ENCODE data around the gene SLC10A3.

Gene SLC10A3

GRCh38 chrX:154490414-154491083 lies at the start of gene SLC10A3:
Gene SLC10A3 (minus strand): TSS chrX:154490629. CDS start chrX:154488940, 1,689 bp downstream.
- DNase-seq (ENCODE audit: low read depth) = peak; percentile 79

- no peak for DNase-seq (ENCODE audit: low read depth)
Measured at GRCh38 chrX:154539077-154539476, 48.6 kb upstream of the SLC10A3 start.

GRCh38 chrX:154535892-154536291 lies 45.5 kb upstream of the SLC10A3 start:
- DNase-seq (ENCODE audit: low read depth) = no peak

- peak; percentile 59 for DNase-seq (ENCODE audit: low read depth)
Measured at GRCh38 chrX:154534526-154535322, 44.3 kb upstream of the SLC10A3 start.

GRCh38 chrX:154532690-154533089 lies 42.3 kb upstream of the SLC10A3 start:
- no peak for DNase-seq (ENCODE audit: low read depth)

GRCh38 chrX:154531626-154532025 lies 41.2 kb upstream of the SLC10A3 start:
- DNase-seq (ENCODE audit: low read depth) = no peak

- DNase-seq (ENCODE audit: low read depth) = no peak
Measured at GRCh38 chrX:154530286-154530685, 39.9 kb upstream of the SLC10A3 start.

- no peak for DNase-seq (ENCODE audit: low read depth)
Measured at GRCh38 chrX:154529206-154529612, 38.8 kb upstream of the SLC10A3 start.

GRCh38 chrX:154526901-154527675 lies 36.7 kb upstream of the SLC10A3 start:
- DNase-seq (ENCODE audit: low read depth) = peak; percentile 58

GRCh38 chrX:154525606-154526490 lies 35.4 kb upstream of the SLC10A3 start:
- no peak for DNase-seq (ENCODE audit: low read depth)

GRCh38 chrX:154519389-154519788 lies 29.0 kb upstream of the SLC10A3 start:
- no peak for DNase-seq (ENCODE audit: low read depth)

- DNase-seq (ENCODE audit: low read depth) = no peak
Measured at GRCh38 chrX:154517101-154517781, 26.8 kb upstream of the SLC10A3 start.

- peak; percentile 17 for DNase-seq (ENCODE audit: low read depth)
Measured at GRCh38 chrX:154516656-154517100, 26.2 kb upstream of the SLC10A3 start.

- DNase-seq (ENCODE audit: low read depth) = peak; percentile 69
Measured at GRCh38 chrX:154515966-154516655, 25.7 kb upstream of the SLC10A3 start, which contains the start of gene FAM3A. Gene FAM3A (minus strand): TSS chrX:154516232. CDS start chrX:154515772, 460 bp downstream.

GRCh38 chrX:154515090-154515965 lies 24.9 kb upstream of the SLC10A3 start:
- no peak for DNase-seq (ENCODE audit: low read depth)

- DNase-seq (ENCODE audit: low read depth) = no peak
Measured at GRCh38 chrX:154513716-154514115, 23.3 kb upstream of the SLC10A3 start.

- DNase-seq (ENCODE audit: low read depth) = no peak
Measured at GRCh38 chrX:154512879-154513553, 22.6 kb upstream of the SLC10A3 start.

GRCh38 chrX:154511761-154512160 lies 21.3 kb upstream of the SLC10A3 start:
- no peak for DNase-seq (ENCODE audit: low read depth)

GRCh38 chrX:154509455-154509854 lies 19.0 kb upstream of the SLC10A3 start:
- no peak for DNase-seq (ENCODE audit: low read depth)
